Germinal center (tissue), 1 donor: ENCODE measurements around the gene ORAI2.
"Not testable (repeated sequence)": the region's sequence is repeated elsewhere in the genome, so short reads cannot be mapped to it uniquely, and the experiment has no call there.

Experiments used
- DNase-seq: peaks from one replicate; pipeline ENCODE4 v3.0.0; 2012; ENCODE audit warnings: mixed read lengths, low spot score

The ORAI2 gene

DNA sequence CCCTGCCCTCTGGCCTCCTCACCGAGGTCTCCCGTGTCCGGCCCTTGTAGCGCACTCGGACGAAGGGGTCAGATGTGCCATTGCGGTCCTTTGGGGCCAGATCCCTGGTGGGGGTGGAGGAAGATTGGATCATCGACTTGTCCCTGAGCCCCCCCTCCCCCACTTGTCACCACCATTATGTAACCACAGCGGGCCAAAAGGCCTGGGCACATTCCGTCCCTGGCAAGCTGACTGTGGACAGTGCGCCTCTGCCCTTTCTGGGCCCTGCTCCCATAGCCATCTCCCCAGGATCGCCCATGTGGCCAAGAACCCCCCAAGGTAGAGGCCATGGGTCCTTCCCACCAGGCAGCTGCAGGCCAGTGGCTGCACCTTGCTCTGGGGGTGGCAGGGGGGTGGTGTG, 69.8 kb downstream of the ORAI2 start:
- not testable (repeated sequence) for DNase-seq

DNA sequence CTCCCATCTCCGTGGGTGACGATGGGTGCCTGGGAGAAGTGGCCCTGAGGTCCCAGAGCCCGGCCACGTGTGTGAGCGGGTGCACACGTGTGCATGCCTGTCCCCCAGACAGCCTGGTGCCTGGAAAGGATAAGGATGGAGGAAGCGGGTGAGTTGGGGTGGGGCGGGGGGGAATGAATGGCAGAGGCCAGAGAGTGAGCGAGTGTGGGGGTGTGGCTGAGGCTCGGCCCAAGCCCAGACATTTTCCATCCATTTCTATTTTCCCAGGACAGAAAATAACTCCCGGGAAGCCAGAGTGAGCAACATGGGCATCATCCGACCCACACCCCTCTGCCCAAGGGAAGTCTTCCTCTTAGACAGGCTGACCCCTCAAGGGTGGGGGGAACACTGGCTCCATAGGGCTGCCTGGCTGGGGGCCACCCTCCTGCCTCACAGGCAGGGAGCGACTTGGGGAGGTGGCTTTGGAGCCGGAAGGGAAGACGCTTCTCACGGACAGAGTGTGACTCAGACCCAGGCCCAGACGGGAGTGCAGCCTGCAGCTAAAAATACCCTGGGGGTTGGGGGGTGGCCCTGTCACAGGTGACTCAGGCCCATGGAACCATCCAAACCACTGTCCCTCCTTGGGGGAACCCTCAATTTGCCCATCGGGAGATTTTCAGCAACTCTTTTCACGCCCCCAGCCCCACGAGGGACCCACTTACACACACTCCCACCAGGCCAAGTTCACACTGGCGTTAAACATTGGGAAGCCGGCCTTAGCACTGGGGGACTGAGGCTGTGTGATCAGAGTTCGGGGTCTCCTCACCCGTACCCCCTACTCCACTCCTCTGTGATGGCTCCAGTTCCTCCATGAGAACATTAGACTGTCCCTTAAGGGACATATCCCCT, 72.2 kb downstream of the ORAI2 start:
- not testable (repeated sequence) for DNase-seq
